Measurements from ENCODE around the gene CD53.

DNA sequence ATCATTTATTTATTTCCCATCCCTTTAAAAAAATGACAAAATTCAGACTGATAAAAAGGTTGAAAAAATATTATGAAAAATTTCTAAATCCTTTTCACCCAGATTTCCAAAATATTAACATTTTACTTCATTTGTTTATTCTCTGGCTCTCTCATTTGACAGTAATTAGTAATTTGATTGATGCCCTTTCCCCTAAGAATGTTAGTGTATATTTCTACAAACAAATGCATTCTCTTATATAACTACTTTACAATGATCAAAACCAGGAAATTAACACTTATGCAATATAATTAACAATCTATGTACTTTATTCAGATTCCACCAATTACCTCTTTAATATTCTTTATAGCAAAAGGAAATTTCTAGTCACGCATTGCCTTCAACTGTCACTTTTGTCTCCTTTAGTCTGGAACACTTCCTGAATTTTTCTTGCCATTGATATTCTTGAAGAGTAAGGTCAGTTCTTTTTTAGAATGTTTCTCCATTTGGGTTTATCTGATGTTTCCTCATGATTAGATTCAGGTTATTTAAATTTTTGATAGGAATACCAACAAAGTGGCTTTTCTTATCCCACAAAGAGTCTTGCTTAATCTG is 3.9 kb downstream of the CD53 start:
- TF ChIP-seq POLR2A (IDR thresholded peaks at IDR 0.05), result no peak
- TF ChIP-seq, protein P1, sequence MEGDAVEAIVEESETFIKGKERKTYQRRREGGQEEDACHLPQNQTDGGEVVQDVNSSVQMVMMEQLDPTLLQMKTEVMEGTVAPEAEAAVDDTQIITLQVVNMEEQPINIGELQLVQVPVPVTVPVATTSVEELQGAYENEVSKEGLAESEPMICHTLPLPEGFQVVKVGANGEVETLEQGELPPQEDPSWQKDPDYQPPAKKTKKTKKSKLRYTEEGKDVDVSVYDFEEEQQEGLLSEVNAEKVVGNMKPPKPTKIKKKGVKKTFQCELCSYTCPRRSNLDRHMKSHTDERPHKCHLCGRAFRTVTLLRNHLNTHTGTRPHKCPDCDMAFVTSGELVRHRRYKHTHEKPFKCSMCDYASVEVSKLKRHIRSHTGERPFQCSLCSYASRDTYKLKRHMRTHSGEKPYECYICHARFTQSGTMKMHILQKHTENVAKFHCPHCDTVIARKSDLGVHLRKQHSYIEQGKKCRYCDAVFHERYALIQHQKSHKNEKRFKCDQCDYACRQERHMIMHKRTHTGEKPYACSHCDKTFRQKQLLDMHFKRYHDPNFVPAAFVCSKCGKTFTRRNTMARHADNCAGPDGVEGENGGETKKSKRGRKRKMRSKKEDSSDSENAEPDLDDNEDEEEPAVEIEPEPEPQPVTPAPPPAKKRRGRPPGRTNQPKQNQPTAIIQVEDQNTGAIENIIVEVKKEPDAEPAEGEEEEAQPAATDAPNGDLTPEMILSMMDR (IDR thresholded peaks at IDR 0.05), result no peak

All from body of pancreas (tissue), 4 donors.